Measurements from ENCODE around the gene SWT1. TPM values are rescaled to one million over a fixed set of nuclear protein-coding genes. Genes with fewer than 3 reads are reported as not detected.
A peak's percentile ranks its signal among the peaks of the same experiment; 100 is the strongest.

The SWT1 gene, protein sequence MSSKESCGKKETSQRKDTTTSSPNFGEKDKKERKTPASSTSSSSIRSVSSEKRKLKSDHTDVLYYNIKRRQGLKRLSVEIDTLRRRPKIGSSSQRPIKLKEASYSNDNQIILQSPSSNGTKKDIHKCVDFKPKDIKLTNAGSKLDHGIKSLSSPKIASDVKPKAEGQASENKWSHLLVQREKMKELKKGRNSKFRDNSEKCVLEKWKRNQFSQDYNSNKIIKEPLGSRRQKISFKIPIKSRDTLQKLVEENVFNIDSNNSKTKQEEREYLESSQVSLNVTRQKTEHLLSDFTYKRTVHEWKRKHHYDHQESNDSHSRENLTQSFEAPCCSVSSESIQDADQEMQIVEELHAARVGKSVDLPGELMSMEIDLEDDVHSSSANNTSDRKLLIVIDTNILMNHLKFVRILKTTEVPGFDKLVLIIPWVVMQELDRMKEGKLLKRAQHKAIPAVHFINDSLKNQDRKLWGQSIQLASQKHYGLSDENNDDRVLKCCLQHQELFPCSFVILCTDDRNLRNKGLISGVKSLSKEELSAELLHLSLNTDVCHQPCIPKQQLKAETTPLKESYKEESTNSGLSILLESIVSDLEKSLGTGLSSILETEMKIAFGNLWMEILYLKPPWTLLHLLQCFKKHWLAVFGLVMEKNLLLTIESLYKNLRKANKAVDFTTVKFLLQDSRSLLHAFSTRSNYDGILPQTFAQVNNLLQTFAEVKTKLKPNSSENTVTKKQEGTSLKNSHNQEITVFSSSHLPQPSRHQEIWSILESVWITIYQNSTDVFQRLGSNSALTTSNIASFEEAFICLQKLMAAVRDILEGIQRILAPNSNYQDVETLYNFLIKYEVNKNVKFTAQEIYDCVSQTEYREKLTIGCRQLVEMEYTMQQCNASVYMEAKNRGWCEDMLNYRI
- total RNA-seq (2021; fragmentation: NEBNext Ultra II Directional; extraction: Animal tissue kit (Norgen Biotek cat#: 25700)), result 1 to 10 TPM; 1.7 to 2.5 (median 2.1) TPM
- long read RNA-seq, partial matches to known transcripts, result 2 of 5 reads
- long read RNA-seq, other reads (novel, unspliced or antisense), result 2 of 5 reads

- no peak for TF ChIP-seq CTCF (IDR thresholded peaks at IDR 0.05)
- no peaks in the 10 kb centered on the region for H3K9me3 Mint-ChIP-seq
- H3K36me3 Mint-ChIP-seq (ENCODE audit: low read depth), result no peaks in the 10 kb centered on the region
- H3K27ac Mint-ChIP-seq, result peak within 1 kb of the TSS; percentile 95
- no peaks in the 10 kb centered on the region; the same call in 1 of the 2 replicates for H3K27me3 Mint-ChIP-seq (ENCODE audit: insufficient read depth)
- peak within 1 kb of the TSS; percentile 96 for H3K4me3 Mint-ChIP-seq
- H3K4me1 Mint-ChIP-seq (ENCODE audit: low read depth), result peaks cover 53% of the 10 kb centered on the region
- peak; percentile 99 for DNase-seq
Measured at GRCh38 chr1:185156854-185157598, at the start of gene SWT1, which contains the start of gene TRMT1L. SWT1 (plus strand) TSS chr1:185157167; CDS start chr1:185160842, 3,675 bp downstream. TRMT1L (minus strand) TSS chr1:185156953; CDS start chr1:185156712, 241 bp downstream.

DNA sequence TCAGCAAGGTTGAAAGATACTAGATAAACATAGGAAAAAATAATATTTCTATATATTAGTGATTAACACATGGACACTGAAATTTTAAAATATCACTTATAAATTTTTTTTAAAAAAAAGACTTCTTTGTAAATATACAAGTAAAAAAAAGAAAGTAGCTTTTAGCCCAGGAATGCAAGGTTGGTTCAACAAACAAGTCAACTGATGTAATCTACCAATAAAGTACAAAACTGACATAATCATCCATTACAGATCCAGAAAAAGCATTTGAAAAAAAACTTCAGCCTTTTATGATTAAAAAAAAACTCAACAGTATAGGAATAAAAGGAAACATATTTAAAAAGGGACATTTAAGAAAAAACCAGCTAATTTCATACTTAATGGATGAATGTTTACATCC, 48.6 kb upstream of the SWT1 start:
- DNase-seq, result peak; percentile 4
- Mint-ChIP-seq H3K27me3 (ENCODE audit: insufficient read depth) (peaks cover 2% of the 10 kb centered on the region; the same call in 1 of the 2 replicates), H3K36me3 (ENCODE audit: low read depth) (peaks cover 35% of the 10 kb centered on the region), H3K9me3 (peaks cover 29% of the 10 kb centered on the region), H3K27ac (no peak overlapping the region), H3K4me1 (ENCODE audit: low read depth) (no peaks in the 10 kb centered on the region), H3K4me3 (no peak overlapping the region)
- TF ChIP-seq CTCF (IDR thresholded peaks at IDR 0.05), result no peak

GRCh38 chr1:185110145-185110544, 46.8 kb upstream of the SWT1 start:
- no peak overlapping the region for H3K4me3 Mint-ChIP-seq
- H3K27ac Mint-ChIP-seq, result no peak overlapping the region
- no peak for TF ChIP-seq CTCF (IDR thresholded peaks at IDR 0.05)
- H3K27me3 Mint-ChIP-seq (ENCODE audit: insufficient read depth), result peaks cover 2% of the 10 kb centered on the region; the same call in 1 of the 2 replicates
- peaks cover 32% of the 10 kb centered on the region for H3K36me3 Mint-ChIP-seq (ENCODE audit: low read depth)
- no peak for DNase-seq
- peaks cover 29% of the 10 kb centered on the region for H3K9me3 Mint-ChIP-seq
- H3K4me1 Mint-ChIP-seq (ENCODE audit: low read depth), result no peaks in the 10 kb centered on the region

GRCh38 chr1:185111873-185112272, 45.1 kb upstream of the SWT1 start:
- Mint-ChIP-seq H3K36me3 (ENCODE audit: low read depth) (peaks cover 25% of the 10 kb centered on the region), H3K27me3 (ENCODE audit: insufficient read depth) (no peaks in the 10 kb centered on the region), H3K4me1 (ENCODE audit: low read depth) (no peaks in the 10 kb centered on the region), H3K4me3 (no peak overlapping the region), H3K9me3 (peaks cover 24% of the 10 kb centered on the region), H3K27ac (no peak overlapping the region)
- TF ChIP-seq CTCF (IDR thresholded peaks at IDR 0.05), result no peak
- DNase-seq, result no peak

GRCh38 chr1:185112356-185112755, 44.6 kb upstream of the SWT1 start:
- H3K36me3 Mint-ChIP-seq (ENCODE audit: low read depth), result peaks cover 22% of the 10 kb centered on the region
- H3K4me3 Mint-ChIP-seq, result no peak overlapping the region
- no peak for DNase-seq
- no peak for TF ChIP-seq CTCF (IDR thresholded peaks at IDR 0.05)
- no peaks in the 10 kb centered on the region for H3K27me3 Mint-ChIP-seq (ENCODE audit: insufficient read depth)
- peaks cover 23% of the 10 kb centered on the region for H3K9me3 Mint-ChIP-seq
- no peak overlapping the region for H3K27ac Mint-ChIP-seq
- H3K4me1 Mint-ChIP-seq (ENCODE audit: low read depth), result no peaks in the 10 kb centered on the region
